HEK293 (cell line): ENCODE measurements around the gene VWA5B1.

Experiments
- CTCF ChIA-PET: fragments of 350-600 bp; formaldehyde crosslinking; extraction: SDS; loops from one replicate; lab custom pipeline; 2021; ENCODE audit warnings: antibody characterized with exemption; lab: Yijun Ruan, JAX
- POLR2A ChIA-PET: fragments of 300-600 bp; formaldehyde crosslinking; extraction: SDS; loops from one replicate; lab custom pipeline; 2020; ENCODE audit warnings: antibody characterized with exemption, inconsistent platforms; lab: Yijun Ruan, JAX
- H3K27ac ChIP-seq: fragments of 200-500 bp; sonication (Bioruptor generic); 2 replicates; pipeline ENCODE4 v1.5.1; 2014; ENCODE audit warnings: low read depth, low read length, control low read depth, inconsistent platforms; ENCODE audit errors: extremely low read depth
- H3K36me3 ChIP-seq, 2 experiments: fragments of 200-500 bp in 1 of 2; sonication (Bioruptor generic) in 1 of 2; 1 replicate in 1 of 2; 2 replicates in 1 of 2; pipeline ENCODE4 v1.5.1; 2014 to 2017; ENCODE audit warnings: inconsistent platforms in 2 of 2, low read length in 2 of 2; ENCODE audit not compliant: control insufficient read depth in 2 of 2, insufficient read depth in 1 of 2
- H3K4me1 ChIP-seq: fragments of 200-500 bp; sonication (Bioruptor generic); 2 replicates; pipeline ENCODE4 v1.5.1; 2014; ENCODE audit warnings: mild to moderate bottlenecking, low read length, inconsistent platforms; ENCODE audit not compliant: control insufficient read depth, insufficient read depth
- H3K4me3 ChIP-seq: 2 replicates; pipeline ENCODE4 v1.5.1; 2011; ENCODE audit warnings: low read depth, mild to moderate bottlenecking, control low read depth, low read length, moderate library complexity
- H3K9me3 ChIP-seq: fragments of 200-500 bp; sonication (Bioruptor generic); 2 replicates; pipeline ENCODE4 v1.5.1; 2014; ENCODE audit warnings: low read depth, low read length, inconsistent platforms; ENCODE audit not compliant: control insufficient read depth, insufficient read depth
- BCL6B ChIP-seq: fragments of 450-650 bp; formaldehyde crosslinking; IDR thresholded peaks from 2 replicates; pipeline ENCODE4 v1.5.1; 2017; ENCODE audit warnings: missing biosample characterization, missing genetic modification characterization
- CTCF ChIP-seq: fragments of 450-650 bp; formaldehyde crosslinking; IDR thresholded peaks from 2 replicates; pipeline ENCODE4 v1.5.1; 2016; ENCODE audit warnings: missing biosample characterization, missing genetic modification characterization
- GLIS1 ChIP-seq: fragments of 450-650 bp; formaldehyde crosslinking; IDR thresholded peaks from 2 replicates; pipeline ENCODE4 v1.5.1; 2016; ENCODE audit warnings: missing biosample characterization, missing genetic modification characterization
- ZBTB7A ChIP-seq: fragments of 450-650 bp; formaldehyde crosslinking; IDR thresholded peaks from 2 replicates; pipeline ENCODE4 v1.5.1; 2016; ENCODE audit warnings: low read depth, missing biosample characterization, missing genetic modification characterization
- ZFP37 ChIP-seq: fragments of 450-650 bp; formaldehyde crosslinking; IDR thresholded peaks from 2 replicates; pipeline ENCODE4 v1.5.1; 2016; ENCODE audit warnings: missing biosample characterization, missing genetic modification characterization
- ZNF184 ChIP-seq: fragments of 450-650 bp; IDR thresholded peaks from 2 replicates; pipeline ENCODE4 v1.5.1; 2018; ENCODE audit warnings: missing biosample characterization, mild to moderate bottlenecking, missing genetic modification characterization
- ZNF26 ChIP-seq: fragments of 450-650 bp; formaldehyde crosslinking; IDR thresholded peaks from 2 replicates; pipeline ENCODE4 v1.5.1; 2016; ENCODE audit warnings: missing biosample characterization, missing genetic modification characterization
- ZNF280D ChIP-seq: fragments of 450-650 bp; formaldehyde crosslinking; IDR thresholded peaks from 2 replicates; pipeline ENCODE4 v1.5.1; 2016; ENCODE audit warnings: missing biosample characterization, missing genetic modification characterization
- ZNF335 ChIP-seq: fragments of 450-650 bp; formaldehyde crosslinking; conservative IDR thresholded peaks from 2 replicates; pipeline ENCODE4 v1.5.1; 2016; ENCODE audit warnings: missing biosample characterization, missing genetic modification characterization
- ZNF394 ChIP-seq: fragments of 450-650 bp; formaldehyde crosslinking; IDR thresholded peaks from 2 replicates; pipeline ENCODE4 v1.5.1; 2016; ENCODE audit warnings: missing biosample characterization, missing genetic modification characterization, mild to moderate bottlenecking, moderate library complexity, borderline replicate concordance
- ZNF404 ChIP-seq: fragments of 450-650 bp; formaldehyde crosslinking; IDR thresholded peaks from 2 replicates; pipeline ENCODE4 v1.5.1; 2017; ENCODE audit warnings: missing biosample characterization, missing genetic modification characterization
- ZNF510 ChIP-seq: fragments of 450-650 bp; formaldehyde crosslinking; IDR thresholded peaks from 2 replicates; pipeline ENCODE4 v1.5.1; 2018; ENCODE audit warnings: mild to moderate bottlenecking, missing genetic modification characterization, missing biosample characterization; ENCODE audit not compliant: insufficient replicate concordance
- ZNF776 ChIP-seq: fragments of 450-650 bp; formaldehyde crosslinking; IDR thresholded peaks from 2 replicates; pipeline ENCODE4 v1.5.0; 2017; ENCODE audit warnings: missing biosample characterization, missing genetic modification characterization, borderline replicate concordance
- ZSCAN23 ChIP-seq: fragments of 450-650 bp; formaldehyde crosslinking; IDR thresholded peaks from 2 replicates; pipeline ENCODE4 v1.5.1; 2016; ENCODE audit warnings: missing biosample characterization, missing genetic modification characterization
- TF ChIP-seq, protein P1 (sequence below): fragments of 450-650 bp; formaldehyde crosslinking; IDR thresholded peaks from 2 replicates; pipeline ENCODE4 v1.5.0; 2017; ENCODE audit warnings: missing biosample characterization, missing genetic modification characterization, borderline replicate concordance
- TF ChIP-seq, protein P2 (sequence below): fragments of 450-650 bp; formaldehyde crosslinking; IDR thresholded peaks from 2 replicates; pipeline ENCODE4 v1.5.1; 2016; ENCODE audit warnings: missing biosample characterization, missing genetic modification characterization
- TF ChIP-seq, protein P3 (sequence below): fragments of 450-650 bp; formaldehyde crosslinking; IDR thresholded peaks from 2 replicates; pipeline ENCODE4 v1.5.1; 2016; ENCODE audit warnings: missing biosample characterization, missing genetic modification characterization

VWA5B1 gene

GRCh38 chr1:20329793-20330542, 39.3 kb downstream of the VWA5B1 start (continued):
- TF ChIP-seq GLIS1 (tag by site-specific recombination) = no peak
- TF ChIP-seq, protein P1, sequence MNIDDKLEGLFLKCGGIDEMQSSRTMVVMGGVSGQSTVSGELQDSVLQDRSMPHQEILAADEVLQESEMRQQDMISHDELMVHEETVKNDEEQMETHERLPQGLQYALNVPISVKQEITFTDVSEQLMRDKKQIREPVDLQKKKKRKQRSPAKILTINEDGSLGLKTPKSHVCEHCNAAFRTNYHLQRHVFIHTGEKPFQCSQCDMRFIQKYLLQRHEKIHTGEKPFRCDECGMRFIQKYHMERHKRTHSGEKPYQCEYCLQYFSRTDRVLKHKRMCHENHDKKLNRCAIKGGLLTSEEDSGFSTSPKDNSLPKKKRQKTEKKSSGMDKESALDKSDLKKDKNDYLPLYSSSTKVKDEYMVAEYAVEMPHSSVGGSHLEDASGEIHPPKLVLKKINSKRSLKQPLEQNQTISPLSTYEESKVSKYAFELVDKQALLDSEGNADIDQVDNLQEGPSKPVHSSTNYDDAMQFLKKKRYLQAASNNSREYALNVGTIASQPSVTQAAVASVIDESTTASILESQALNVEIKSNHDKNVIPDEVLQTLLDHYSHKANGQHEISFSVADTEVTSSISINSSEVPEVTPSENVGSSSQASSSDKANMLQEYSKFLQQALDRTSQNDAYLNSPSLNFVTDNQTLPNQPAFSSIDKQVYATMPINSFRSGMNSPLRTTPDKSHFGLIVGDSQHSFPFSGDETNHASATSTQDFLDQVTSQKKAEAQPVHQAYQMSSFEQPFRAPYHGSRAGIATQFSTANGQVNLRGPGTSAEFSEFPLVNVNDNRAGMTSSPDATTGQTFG (tag by site-specific recombination) = no peak
- TF ChIP-seq ZFP37 (tag by site-specific recombination) = no peak
- no peak for TF ChIP-seq ZNF404 (tag by site-specific recombination)
- no peak for TF ChIP-seq ZBTB7A
- no peak for TF ChIP-seq ZNF26 (tag by site-specific recombination)
- no peak for TF ChIP-seq ZSCAN23
- TF ChIP-seq, all 188 proteins: peak for 0

DNA sequence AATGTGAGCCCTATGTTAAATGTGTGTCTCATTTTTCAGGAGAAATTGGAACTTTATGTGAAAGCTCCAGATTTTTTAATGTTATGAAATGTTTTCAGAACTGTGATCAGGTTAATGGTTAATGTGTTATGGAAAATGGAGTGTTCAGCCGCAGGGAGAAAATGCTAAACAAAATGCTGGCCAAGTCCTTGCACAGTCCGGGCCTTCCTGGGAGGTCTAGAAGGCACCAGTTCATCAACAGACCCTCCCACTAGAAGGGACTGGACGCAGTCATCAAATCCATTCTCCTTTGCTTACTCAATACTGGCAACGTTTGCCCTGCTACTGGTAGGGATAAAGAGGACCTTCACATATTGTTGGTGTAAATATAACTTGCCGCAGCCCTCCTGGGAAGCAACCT, 43.4 kb downstream of the VWA5B1 start:
- H3K27ac ChIP-seq = no peak overlapping the region
- H3K9me3 ChIP-seq = no peaks in the 10 kb centered on the region
- ChIA-PET CTCF (interaction anchor here (1.1 kb wide), 1 partner anchor 24 kb away, joined by 4 read pairs; no protein-coding TSS in a partner anchor), POLR2A (no interaction called here)
- H3K36me3 ChIP-seq = no peaks in the 10 kb centered on the region
- no peak for TF ChIP-seq ZNF510 (tag by site-specific recombination)
- no peak for TF ChIP-seq BCL6B (tag by site-specific recombination)
- TF ChIP-seq ZNF335 (tag by site-specific recombination) = no peak
- no peak for TF ChIP-seq ZBTB7A
- no peak for TF ChIP-seq CTCF
- TF ChIP-seq ZNF184 = no peak
- H3K4me3 ChIP-seq = no peak overlapping the region
- no peaks in the 10 kb centered on the region for H3K4me1 ChIP-seq

- ChIA-PET POLR2A (no interaction called here), CTCF (interaction anchor here (0.6 to 1.4 kb wide), 3 partner anchors 24 to 744 kb away, joined by 3 read pairs; no protein-coding TSS in a partner anchor)
- H3K4me3 ChIP-seq = no peak overlapping the region
- H3K27ac ChIP-seq = no peak overlapping the region
- TF ChIP-seq, protein P2, sequence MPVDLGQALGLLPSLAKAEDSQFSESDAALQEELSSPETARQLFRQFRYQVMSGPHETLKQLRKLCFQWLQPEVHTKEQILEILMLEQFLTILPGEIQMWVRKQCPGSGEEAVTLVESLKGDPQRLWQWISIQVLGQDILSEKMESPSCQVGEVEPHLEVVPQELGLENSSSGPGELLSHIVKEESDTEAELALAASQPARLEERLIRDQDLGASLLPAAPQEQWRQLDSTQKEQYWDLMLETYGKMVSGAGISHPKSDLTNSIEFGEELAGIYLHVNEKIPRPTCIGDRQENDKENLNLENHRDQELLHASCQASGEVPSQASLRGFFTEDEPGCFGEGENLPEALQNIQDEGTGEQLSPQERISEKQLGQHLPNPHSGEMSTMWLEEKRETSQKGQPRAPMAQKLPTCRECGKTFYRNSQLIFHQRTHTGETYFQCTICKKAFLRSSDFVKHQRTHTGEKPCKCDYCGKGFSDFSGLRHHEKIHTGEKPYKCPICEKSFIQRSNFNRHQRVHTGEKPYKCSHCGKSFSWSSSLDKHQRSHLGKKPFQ = no peak
- no peak for TF ChIP-seq ZNF394 (tag by site-specific recombination)
- TF ChIP-seq ZNF280D = no peak
- no peak for TF ChIP-seq ZNF776 (tag by site-specific recombination)
- TF ChIP-seq, protein P3, sequence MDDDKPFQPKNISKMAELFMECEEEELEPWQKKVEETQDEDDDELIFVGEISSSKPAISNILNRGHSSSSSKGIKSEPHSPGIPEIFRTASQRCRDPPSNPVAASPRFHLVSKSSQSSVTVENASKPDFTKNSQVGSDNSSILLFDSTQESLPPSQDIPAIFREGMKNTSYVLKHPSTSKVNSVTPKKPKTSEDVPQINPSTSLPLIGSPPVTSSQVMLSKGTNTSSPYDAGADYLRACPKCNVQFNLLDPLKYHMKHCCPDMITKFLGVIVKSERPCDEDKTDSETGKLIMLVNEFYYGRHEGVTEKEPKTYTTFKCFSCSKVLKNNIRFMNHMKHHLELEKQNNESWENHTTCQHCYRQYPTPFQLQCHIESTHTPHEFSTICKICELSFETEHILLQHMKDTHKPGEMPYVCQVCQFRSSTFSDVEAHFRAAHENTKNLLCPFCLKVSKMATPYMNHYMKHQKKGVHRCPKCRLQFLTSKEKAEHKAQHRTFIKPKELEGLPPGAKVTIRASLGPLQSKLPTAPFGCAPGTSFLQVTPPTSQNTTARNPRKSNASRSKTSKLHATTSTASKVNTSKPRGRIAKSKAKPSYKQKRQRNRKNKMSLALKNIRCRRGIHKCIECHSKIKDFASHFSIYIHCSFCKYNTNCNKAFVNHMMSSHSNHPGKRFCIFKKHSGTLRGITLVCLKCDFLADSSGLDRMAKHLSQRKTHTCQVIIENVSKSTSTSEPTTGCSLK (tag by site-specific recombination) = no peak
- no peaks in the 10 kb centered on the region for H3K4me1 ChIP-seq
- H3K9me3 ChIP-seq = no peaks in the 10 kb centered on the region
- no peaks in the 10 kb centered on the region for H3K36me3 ChIP-seq
These were observed 45.5 kb downstream of the VWA5B1 start for GRCh38 chr1:20336105-20336605.
